Posterior vena cava (tissue), 2 donors: Measurements from ENCODE around the gene CFC1B. TPM values are rescaled to one million over a fixed set of nuclear protein-coding genes. Genes with fewer than 3 reads are reported as not detected.
"Not testable (repeated sequence)": the region's sequence is repeated elsewhere in the genome, so short reads cannot be mapped to it uniquely, and the experiment has no call there.

Experiments used
- DNase-seq: peaks from one replicate; pipeline ENCODE4 v3.0.0-alpha.2; 2020; ENCODE audit warnings: low spot score
- intact Hi-C, 2 donors: fragments of 100-400 bp; cut with DNase I; formaldehyde crosslinking; loops; one replicate each; pipeline versions ENCODE4 v1.14.1 to v1.14.2; 2022 to 2023
- total RNA-seq, 2 donors: library from RNA; stranded (reverse); fragmentation: NEBNext Ultra II Directional; extraction: Animal tissue kit (Norgen Biotek cat#: 25700); gene quantifications; one replicate each; pipeline ENCODE4 v1.2.1, GENCODE V29; 2021
- donor health status: DM: yes; HTN: yes; CAD: no.
- donor health status: DM: yes; HTN: yes; CAD: no.

CFC1B gene
- total RNA-seq, 2 donors from 2014 or later: not detected

- DNase-seq, intact Hi-C loops: not testable (repeated sequence)
Observed at GRCh38 chr2:130549475-130549874, 28.5 kb downstream of the CFC1B start.

- DNase-seq, intact Hi-C loops: not testable (repeated sequence)
Observed at GRCh38 chr2:130554178-130554577, 33.2 kb downstream of the CFC1B start.

GRCh38 chr2:130556441-130556840 lies 35.4 kb downstream of the CFC1B start:
- intact Hi-C loops, DNase-seq: not testable (repeated sequence)

GRCh38 chr2:130566165-130566564 lies 45.1 kb downstream of the CFC1B start:
- intact Hi-C loops, DNase-seq: not testable (repeated sequence)

DNA sequence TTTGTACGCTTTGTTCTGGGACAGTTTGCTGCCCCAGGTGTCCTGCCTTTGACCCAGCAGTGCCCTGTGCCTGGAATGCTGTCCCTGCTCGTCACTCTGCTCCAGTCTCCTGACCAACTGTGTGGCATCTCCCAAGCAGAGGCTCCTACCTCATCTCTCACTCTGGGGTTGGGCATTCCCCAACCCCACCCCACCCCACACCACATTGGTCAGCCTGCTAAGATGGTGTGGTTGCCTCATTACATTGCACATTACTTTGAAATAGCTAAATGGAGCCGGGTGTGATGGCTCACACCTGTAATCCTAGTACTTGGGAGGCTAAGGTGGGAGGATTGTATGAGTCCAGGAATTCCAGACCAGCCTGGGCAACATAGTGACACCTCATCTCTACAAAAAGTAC lies 50.9 kb downstream of the CFC1B start:
- intact Hi-C loops, DNase-seq: not testable (repeated sequence)

GRCh38 chr2:130574230-130574629 lies 53.2 kb downstream of the CFC1B start:
- peak; percentile 23 for DNase-seq
- intact Hi-C loops: not testable (repeated sequence)

GRCh38 chr2:130576209-130576784 lies 55.3 kb downstream of the CFC1B start:
- intact Hi-C loops, DNase-seq: not testable (repeated sequence)

- intact Hi-C loops, DNase-seq: not testable (repeated sequence)
Observed at GRCh38 chr2:130577559-130577958, 56.5 kb downstream of the CFC1B start.

Other genes starting within 250 kb of the CFC1B start
- 10 to 100 TPM; 48.7 to 60.5 TPM for gene IMP4, start 178.3 kb upstream of the CFC1B start, total RNA-seq
- gene PTPN18, start 165.2 kb upstream of the CFC1B start, total RNA-seq: 10 to 100 TPM; 33.6 to 58.7 TPM
- gene POTEI, start 11.9 kb upstream of the CFC1B start, total RNA-seq: not detected
- gene CFC1, start 78.4 kb downstream of the CFC1B start, total RNA-seq: not detected
- gene POTEJ, start 90.2 kb downstream of the CFC1B start, total RNA-seq: not detected
- gene GPR148, start 207.8 kb downstream of the CFC1B start, total RNA-seq: not detected
- gene AMER3, start 234.3 kb downstream of the CFC1B start, total RNA-seq: not detected